ENCODE data around the gene CDC14A.

DNA sequence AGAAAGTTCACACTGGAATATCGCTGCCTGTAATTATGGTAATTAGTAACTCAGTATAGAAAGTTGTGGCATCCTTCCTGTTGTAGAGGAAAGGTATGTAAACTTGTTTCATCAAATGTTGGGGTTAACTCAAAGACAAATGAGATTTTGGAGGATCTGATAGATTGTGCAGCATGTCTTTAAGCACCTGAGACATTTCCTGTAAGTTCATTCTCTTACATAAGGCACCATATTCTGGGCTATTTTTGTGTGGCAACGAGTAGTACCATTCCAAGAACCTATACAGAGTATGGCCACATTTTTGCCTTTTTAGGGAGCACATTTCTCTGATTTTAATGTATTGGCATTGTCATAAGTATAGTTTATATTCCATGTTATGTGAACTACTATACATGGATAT, 88.8 kb downstream of the CDC14A start:
- TF ChIP-seq, protein P1, sequence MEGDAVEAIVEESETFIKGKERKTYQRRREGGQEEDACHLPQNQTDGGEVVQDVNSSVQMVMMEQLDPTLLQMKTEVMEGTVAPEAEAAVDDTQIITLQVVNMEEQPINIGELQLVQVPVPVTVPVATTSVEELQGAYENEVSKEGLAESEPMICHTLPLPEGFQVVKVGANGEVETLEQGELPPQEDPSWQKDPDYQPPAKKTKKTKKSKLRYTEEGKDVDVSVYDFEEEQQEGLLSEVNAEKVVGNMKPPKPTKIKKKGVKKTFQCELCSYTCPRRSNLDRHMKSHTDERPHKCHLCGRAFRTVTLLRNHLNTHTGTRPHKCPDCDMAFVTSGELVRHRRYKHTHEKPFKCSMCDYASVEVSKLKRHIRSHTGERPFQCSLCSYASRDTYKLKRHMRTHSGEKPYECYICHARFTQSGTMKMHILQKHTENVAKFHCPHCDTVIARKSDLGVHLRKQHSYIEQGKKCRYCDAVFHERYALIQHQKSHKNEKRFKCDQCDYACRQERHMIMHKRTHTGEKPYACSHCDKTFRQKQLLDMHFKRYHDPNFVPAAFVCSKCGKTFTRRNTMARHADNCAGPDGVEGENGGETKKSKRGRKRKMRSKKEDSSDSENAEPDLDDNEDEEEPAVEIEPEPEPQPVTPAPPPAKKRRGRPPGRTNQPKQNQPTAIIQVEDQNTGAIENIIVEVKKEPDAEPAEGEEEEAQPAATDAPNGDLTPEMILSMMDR (IDR thresholded peaks at IDR 0.05; ENCODE audit: insufficient read depth, low read depth, low read length): no peak
- TF ChIP-seq EZH2 (IDR thresholded peaks at IDR 0.05; ENCODE audit: insufficient read depth, low read length): no peak

Measured in astrocyte (in vitro differentiated cells and primary cell).